Caco-2 (cell line): ENCODE results near the gene MYO10. TPM values are rescaled to one million over a fixed set of nuclear protein-coding genes. Genes with fewer than 3 reads are reported as not detected.

Experiments
- BruUV-seq: library from RNA; stranded (reverse); fragments of 400-500 nt; replicated peaks from 2 replicates; lab custom pipeline; 2021; lab: Mats Ljungman, UMichigan
- CTCF ChIA-PET: fragments of 300-600 bp; sonication (Branson Sonifier 250); formaldehyde crosslinking; loops from one replicate; lab custom pipeline; 2022; ENCODE audit warnings: antibody characterized with exemption; lab: Charles Lee
- POLR2A ChIA-PET: fragments of 300-600 bp; sonication (Branson Sonifier 250); formaldehyde crosslinking; loops from one replicate; lab custom pipeline; 2022; ENCODE audit warnings: antibody characterized with exemption; lab: Charles Lee
- DNase-seq, 2 experiments: peaks; one replicate each; pipeline versions ENCODE4 v3.0.0 to v3.0.0-alpha.2; 2020 to 2022
- H3K27me3 ChIP-seq: replicated peaks from 2 replicates; pipeline ENCODE4 v1.6.0; 2011; ENCODE audit warnings: low read length; ENCODE audit not compliant: control insufficient read depth, insufficient read depth
- H3K36me3 ChIP-seq: 2 replicates; pipeline ENCODE4 v1.5.1; 2011; ENCODE audit warnings: low read length; ENCODE audit not compliant: control insufficient read depth, insufficient read depth
- H3K4me1 ChIP-seq: fragments of 250-450 bp; sonication (Bioruptor Pico); 2 replicates; pipeline ENCODE4 v1.5.1; 2020; ENCODE audit warnings: mild to moderate bottlenecking
- H3K4me3 ChIP-seq: 2 replicates; pipeline ENCODE4 v1.5.1; 2011; ENCODE audit warnings: low read depth, mild to moderate bottlenecking, control low read depth, low read length
- H3K9me3 ChIP-seq: fragments of 250-450 bp; sonication (Bioruptor Pico); 2 replicates; pipeline ENCODE4 v1.5.1; 2020; ENCODE audit warnings: mild to moderate bottlenecking, moderate library complexity
- H3K27ac Mint-ChIP-seq: one replicate; pipeline ENCODE4 v1.8.0; 2022; ENCODE audit warnings: mixed read lengths; ENCODE audit not compliant: unreplicated experiment
- H3K27me3 Mint-ChIP-seq: one replicate; pipeline ENCODE4 v1.8.0; 2022; ENCODE audit warnings: mixed read lengths; ENCODE audit not compliant: insufficient read depth, unreplicated experiment
- H3K36me3 Mint-ChIP-seq: one replicate; pipeline ENCODE4 v1.8.0; 2022; ENCODE audit warnings: mild to moderate bottlenecking, mixed read lengths; ENCODE audit not compliant: insufficient read depth, unreplicated experiment
- H3K4me1 Mint-ChIP-seq: one replicate; pipeline ENCODE4 v1.8.0; 2022; ENCODE audit warnings: low read depth, mixed read lengths; ENCODE audit not compliant: unreplicated experiment
- H3K4me3 Mint-ChIP-seq: one replicate; pipeline ENCODE4 v1.8.0; 2022; ENCODE audit warnings: mild to moderate bottlenecking, moderate library complexity, mixed read lengths; ENCODE audit not compliant: unreplicated experiment
- H3K9me3 Mint-ChIP-seq: one replicate; pipeline ENCODE4 v1.8.0; 2022; ENCODE audit warnings: mixed read lengths; ENCODE audit not compliant: unreplicated experiment
- CTCF ChIP-seq, 2 experiments: fragments of 200-600 bp in 1 of 2; IDR thresholded peaks; 1 replicate in 1 of 2; 2 replicates in 1 of 2; pipeline versions ENCODE4 v1.5.1 to v1.8.0; 2011 to 2022; ENCODE audit warnings: antibody characterized with exemption in 1 of 2, control low read depth in 1 of 2, inconsistent platforms in 1 of 2, low read depth in 1 of 2, low read length in 1 of 2, mild to moderate bottlenecking in 1 of 2, moderate library complexity in 1 of 2; ENCODE audit not compliant: insufficient read depth in 1 of 2, severe bottlenecking in 1 of 2, unreplicated experiment in 1 of 2
- intact Hi-C: fragments of 100-400 bp; cut with micrococcal nuclease; formaldehyde crosslinking; loops from one replicate; pipeline ENCODE4 v1.10.0; 2022; ENCODE audit not compliant: unreplicated experiment
- total RNA-seq: library from RNA; stranded (reverse); gene quantifications from 2 replicates; pipeline ENCODE4 v1.2.3, GENCODE V29; 2022

MYO10 gene
- total RNA-seq, 1 experiment from 2014 or later = 67.6 TPM

GRCh38 chr5:16787278-16787677 lies 148.8 kb downstream of the MYO10 start:
- Mint-ChIP-seq H3K27ac (no peak overlapping the region), H3K4me3 (no peak overlapping the region), H3K27me3 (no peaks in the 10 kb centered on the region), H3K36me3 (peaks cover 59% of the 10 kb centered on the region), H3K9me3 (no peaks in the 10 kb centered on the region), H3K4me1 (peaks cover 6% of the 10 kb centered on the region)
- H3K27me3 ChIP-seq = no peaks in the 10 kb centered on the region
- no peak for DNase-seq
- intact Hi-C loops = no loop called here
- POLR2A ChIA-PET = interaction anchor here (0.7 kb wide), 1 partner anchor 150 kb away, joined by 10 read pairs; no protein-coding TSS in a partner anchor
- no peaks in the 10 kb centered on the region for H3K9me3 ChIP-seq
- no TSS peak for BruUV-seq
- H3K4me1 ChIP-seq = no peaks in the 10 kb centered on the region
- H3K4me3 ChIP-seq = no peak overlapping the region
- CTCF ChIA-PET = interaction anchor here (0.7 kb wide), 3 partner anchors 92 to 345 kb away, joined by 3 to 5 read pairs (median 5); no protein-coding TSS in a partner anchor
- TF ChIP-seq CTCF (IDR thresholded peaks at IDR 0.05; ENCODE audit: insufficient read depth in 1 of 2, low read depth in 1 of 2, low read length in 1 of 2, severe bottlenecking in 1 of 2, unreplicated experiment in 1 of 2) = no peak
- H3K36me3 ChIP-seq = peaks cover 6% of the 10 kb centered on the region; the same call in 1 of the 2 replicates

- DNase-seq = no peak
- H3K36me3 ChIP-seq = peaks cover 4% of the 10 kb centered on the region; the same call in 1 of the 2 replicates
- no peaks in the 10 kb centered on the region for H3K27me3 Mint-ChIP-seq
These were observed 151.0 kb downstream of the MYO10 start for GRCh38 chr5:16784843-16785791.

More at GRCh38 chr5:16784843-16785791, 151.0 kb downstream of the MYO10 start:
- intact Hi-C loops = no loop called here
- H3K9me3 ChIP-seq = no peaks in the 10 kb centered on the region
- H3K4me1 Mint-ChIP-seq = peaks cover 6% of the 10 kb centered on the region
- H3K27ac Mint-ChIP-seq = no peak overlapping the region
- H3K36me3 Mint-ChIP-seq = peaks cover 71% of the 10 kb centered on the region
- ChIA-PET CTCF (no interaction called here), POLR2A (no interaction called here)
- no peaks in the 10 kb centered on the region for H3K27me3 ChIP-seq
- no peaks in the 10 kb centered on the region for H3K4me1 ChIP-seq
- no peak for TF ChIP-seq CTCF (IDR thresholded peaks at IDR 0.05; ENCODE audit: insufficient read depth in 1 of 2, low read depth in 1 of 2, low read length in 1 of 2, severe bottlenecking in 1 of 2, unreplicated experiment in 1 of 2)
- no peak overlapping the region for H3K4me3 ChIP-seq
- no peaks in the 10 kb centered on the region for H3K9me3 Mint-ChIP-seq
- BruUV-seq = no TSS peak
- H3K4me3 Mint-ChIP-seq = no peak overlapping the region
